Measurements from ENCODE around the gene CREG2.
"Not testable (repeated sequence)": the region's sequence is repeated elsewhere in the genome, so short reads cannot be mapped to it uniquely, and the experiment has no call there.

Gene CREG2

GRCh38 chr2:101348883-101349282 lies 38.4 kb downstream of the CREG2 start:
- no peak for DNase-seq (ENCODE audit: low read depth in 3 of 3, low spot score in 1 of 3)

GRCh38 chr2:101346909-101347308 lies 40.4 kb downstream of the CREG2 start:
- DNase-seq (ENCODE audit: low read depth in 3 of 3, low spot score in 1 of 3) = no peak

DNA sequence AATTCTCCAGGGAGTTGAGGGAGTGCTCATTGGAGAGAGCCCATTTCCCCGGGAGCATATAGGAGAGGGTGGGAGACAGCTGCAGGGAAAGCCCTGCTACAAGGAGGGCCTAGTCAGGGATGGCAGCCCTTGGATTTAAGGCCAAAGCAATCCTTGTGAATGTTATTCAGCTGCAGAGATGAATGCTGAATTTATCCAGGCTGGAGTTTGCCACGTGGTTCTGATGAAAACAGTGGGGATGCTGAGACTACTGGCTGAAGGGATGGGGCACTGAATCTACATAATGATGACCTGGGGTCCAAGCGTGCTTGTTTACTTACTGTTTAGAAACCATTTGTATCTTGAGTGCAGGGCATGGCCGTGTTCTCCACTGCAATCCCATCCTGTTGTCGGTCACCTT lies 43.2 kb downstream of the CREG2 start:
- no peak for DNase-seq (ENCODE audit: low read depth in 3 of 3, low spot score in 1 of 3)

DNA sequence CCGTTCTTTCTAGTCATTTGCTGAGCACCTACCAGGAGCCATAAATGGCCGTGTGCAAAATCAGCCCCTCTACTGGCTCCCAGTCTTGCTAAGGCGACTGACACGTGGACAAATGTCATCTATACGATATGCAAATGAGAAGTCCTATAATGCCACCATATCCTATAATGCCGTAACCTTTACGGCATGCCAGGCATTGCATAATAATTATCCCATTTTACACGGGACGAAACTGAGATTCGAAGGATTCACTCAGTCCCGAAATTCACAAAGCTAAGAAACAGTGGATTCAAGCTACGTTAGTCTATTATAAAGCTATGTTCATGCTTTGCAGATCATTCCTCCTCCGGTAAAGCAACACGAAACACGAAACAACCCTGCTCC lies 44.7 kb downstream of the CREG2 start:
- DNase-seq (ENCODE audit: low read depth in 3 of 3, low spot score in 1 of 3) = no peak

- peak; percentile 10 to 67 (median 43) for DNase-seq (ENCODE audit: low read depth in 3 of 3, low spot score in 1 of 3)
Observed at GRCh38 chr2:101341901-101342624, 45.2 kb downstream of the CREG2 start.

- DNase-seq (ENCODE audit: low read depth in 3 of 3, low spot score in 1 of 3) = no peak
Observed at GRCh38 chr2:101341421-101341820, 45.9 kb downstream of the CREG2 start.

DNA sequence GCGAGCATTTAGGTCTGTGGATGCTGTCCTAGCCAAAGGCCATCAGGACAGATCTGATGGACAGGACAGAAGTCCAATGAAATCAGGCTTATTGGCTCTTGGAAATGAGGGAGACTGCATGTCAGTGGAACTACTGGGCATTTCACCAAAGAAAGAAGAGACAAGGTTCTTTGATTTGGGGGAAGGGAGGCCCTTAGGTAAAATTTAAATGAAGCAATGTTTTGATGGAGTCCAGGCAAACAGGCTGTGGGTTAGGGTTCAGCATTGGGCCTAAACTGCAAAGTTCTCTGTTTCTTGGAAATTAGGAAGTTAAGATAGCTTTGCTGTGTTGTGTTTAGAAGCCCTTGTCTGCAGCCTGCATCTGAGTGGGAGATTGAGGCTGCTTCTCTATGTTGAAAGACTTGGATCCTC lies 47.2 kb downstream of the CREG2 start:
- DNase-seq (ENCODE audit: low read depth in 3 of 3, low spot score in 1 of 3) = no peak

DNA sequence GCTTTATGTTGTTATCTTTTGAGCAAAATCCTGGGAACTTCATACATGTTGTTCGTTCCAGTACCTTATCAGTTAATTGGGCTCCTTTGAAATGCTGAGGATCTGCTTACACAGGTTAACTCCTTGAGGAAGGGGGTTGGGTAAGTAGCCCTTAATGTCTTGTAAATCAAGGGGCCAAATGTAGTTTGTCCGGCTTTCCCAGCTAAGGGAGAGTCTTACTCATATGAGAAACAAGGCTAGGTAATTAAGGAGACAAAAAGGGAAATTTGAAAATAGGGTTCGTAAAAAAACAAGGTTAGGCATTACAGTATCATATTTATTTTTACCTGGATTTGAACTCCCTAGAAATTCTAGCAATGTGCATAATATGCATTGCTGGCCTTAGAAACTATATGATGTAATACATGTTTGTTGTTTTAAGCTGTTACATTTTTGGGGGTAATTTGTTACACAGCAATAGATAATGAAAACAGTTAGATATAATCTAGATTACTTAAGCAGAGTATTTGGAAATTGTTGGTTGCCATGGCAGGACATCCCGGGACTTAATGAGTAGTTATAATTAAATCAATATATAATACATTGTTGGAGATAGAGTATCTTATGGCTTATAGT lies 47.9 kb downstream of the CREG2 start:
- DNase-seq (ENCODE audit: low read depth in 3 of 3, low spot score in 1 of 3) = no peak

- DNase-seq (ENCODE audit: low read depth in 3 of 3, low spot score in 1 of 3) = no peak
Observed at GRCh38 chr2:101337877-101338276, 49.4 kb downstream of the CREG2 start.

- DNase-seq (ENCODE audit: low read depth in 3 of 3, low spot score in 1 of 3) = no peak
Observed at GRCh38 chr2:101332885-101333766, 54.2 kb downstream of the CREG2 start.

DNA sequence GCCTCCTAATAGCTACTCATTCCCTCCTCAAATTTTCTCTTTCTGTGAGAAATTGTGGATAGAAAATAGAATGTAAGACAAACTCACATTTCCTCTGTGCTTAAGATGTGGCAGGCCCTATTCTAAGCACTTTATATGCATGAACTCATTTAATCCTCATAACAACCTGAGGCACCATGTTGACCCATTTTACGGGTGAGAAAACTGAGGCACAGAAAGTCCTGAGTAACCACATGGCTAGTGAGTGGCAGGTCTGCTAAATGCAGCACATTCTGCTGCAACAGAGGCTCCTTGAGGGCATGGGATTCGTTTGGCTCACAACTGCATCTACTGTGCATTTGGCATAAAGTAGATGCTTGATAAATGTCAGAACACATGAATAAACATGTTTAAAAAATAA lies 56.1 kb downstream of the CREG2 start:
- DNase-seq (ENCODE audit: low read depth in 3 of 3, low spot score in 1 of 3) = no peak

GRCh38 chr2:101330253-101330933 lies 56.9 kb downstream of the CREG2 start:
- DNase-seq (ENCODE audit: low read depth in 3 of 3, low spot score in 1 of 3) = peak in 1 of 3 donors; percentile 36

DNA sequence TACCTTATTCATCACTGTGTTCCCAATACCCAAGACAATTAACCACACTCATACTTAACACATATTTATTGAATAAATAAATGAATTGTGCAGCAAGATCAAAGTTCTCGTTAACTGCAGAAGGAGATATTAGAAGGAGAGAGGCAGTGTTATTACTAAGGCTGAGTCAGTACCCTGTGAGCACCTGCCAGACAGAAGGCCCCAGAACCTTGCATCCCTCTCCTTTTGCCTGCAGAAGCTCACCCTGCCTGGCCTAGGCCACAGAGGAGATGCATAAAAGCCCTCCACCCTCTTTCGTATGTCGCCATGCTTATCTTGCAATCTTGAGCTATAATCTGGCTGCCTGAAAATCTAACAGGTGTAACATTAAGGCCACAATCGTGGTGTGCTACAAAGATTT lies 58.3 kb downstream of the CREG2 start:
- no peak for DNase-seq (ENCODE audit: low read depth in 3 of 3, low spot score in 1 of 3)

DNA sequence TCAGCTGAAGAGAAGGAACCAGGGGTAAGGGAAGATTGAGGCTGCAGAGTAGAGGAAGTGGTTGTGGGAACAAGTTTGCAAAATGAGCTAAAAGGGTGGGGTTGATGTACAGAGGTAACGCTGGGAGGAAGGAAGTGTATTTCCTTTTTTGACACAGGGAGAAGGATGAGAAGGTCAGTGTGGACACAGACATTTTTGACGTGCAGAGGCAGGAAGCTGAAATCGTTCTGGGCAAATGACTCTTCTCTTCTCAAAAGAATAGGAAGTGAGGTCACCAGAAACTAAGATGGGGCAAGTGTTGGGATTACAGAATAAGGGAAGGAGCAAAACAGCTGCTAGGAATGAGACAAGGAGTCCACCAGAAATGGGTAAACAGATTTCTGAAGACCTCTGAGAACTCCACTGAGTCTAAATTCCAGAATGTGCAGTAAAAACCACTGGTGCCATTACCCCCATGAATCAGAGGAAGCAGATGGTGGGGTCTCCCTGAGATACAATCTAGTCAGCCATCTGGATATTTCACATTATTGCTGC lies 58.8 kb downstream of the CREG2 start:
- no peak for DNase-seq (ENCODE audit: low read depth in 3 of 3, low spot score in 1 of 3)

DNA sequence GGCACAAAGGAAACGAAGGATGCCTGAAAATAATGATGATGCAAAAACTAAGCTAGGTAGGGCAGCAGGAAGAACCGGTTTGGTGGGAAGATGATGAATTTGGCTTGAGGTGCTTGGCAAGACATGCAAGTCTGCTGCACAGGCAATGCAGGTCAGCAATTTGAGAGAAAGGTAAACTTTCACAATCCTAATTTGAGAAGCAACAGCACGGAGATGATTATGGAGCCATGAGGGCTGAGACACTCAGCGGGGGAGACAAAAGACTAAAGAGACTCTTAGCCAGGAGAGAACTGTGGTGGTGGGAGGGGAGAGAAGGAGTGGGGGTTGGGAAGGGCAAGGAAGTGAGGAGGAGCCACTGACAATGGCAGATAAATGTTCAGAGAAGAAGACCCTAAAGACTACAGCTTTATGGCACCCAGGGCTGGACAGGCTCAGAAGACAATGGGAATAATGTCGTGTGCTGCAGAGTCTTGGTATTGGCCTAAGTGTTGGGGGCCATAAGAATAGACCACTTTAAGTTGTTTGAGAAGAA lies 59.4 kb downstream of the CREG2 start:
- DNase-seq (ENCODE audit: low read depth in 3 of 3, low spot score in 1 of 3) = no peak

DNA sequence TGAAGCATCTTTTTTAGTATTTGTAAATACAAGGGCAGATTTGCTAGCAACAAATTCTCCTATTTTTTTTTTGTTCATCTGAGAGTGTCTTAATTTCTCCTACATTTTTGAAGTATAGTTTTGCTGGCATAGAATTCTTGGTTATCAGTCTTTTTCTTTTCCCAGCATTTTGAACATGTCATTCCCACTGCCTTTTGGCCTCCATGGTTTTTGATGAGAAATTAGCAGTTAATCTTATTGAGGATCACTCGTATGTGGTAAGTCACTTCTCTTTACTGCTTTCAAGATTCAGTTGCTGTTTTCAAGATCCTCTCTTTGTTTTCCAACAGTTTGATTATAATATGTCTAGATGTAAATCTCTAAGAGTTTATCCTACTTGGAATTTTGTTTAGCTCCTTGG lies 61.9 kb downstream of the CREG2 start:
- no peak for DNase-seq (ENCODE audit: low read depth in 3 of 3, low spot score in 1 of 3)

- DNase-seq (ENCODE audit: low read depth in 3 of 3, low spot score in 1 of 3) = not testable (repeated sequence)
Observed at GRCh38 chr2:101316568-101316967, 70.7 kb downstream of the CREG2 start.

GRCh38 chr2:101311696-101312017 lies 75.6 kb downstream of the CREG2 start:
- no peak for DNase-seq (ENCODE audit: low read depth in 3 of 3, low spot score in 1 of 3)

GRCh38 chr2:101310834-101311695 lies 76.2 kb downstream of the CREG2 start:
- no peak for DNase-seq (ENCODE audit: low read depth in 3 of 3, low spot score in 1 of 3)
